Colonic mucosa (tissue), 4 donors: ENCODE data around the gene C10orf71. TPM values are rescaled to one million over a fixed set of nuclear protein-coding genes. Genes with fewer than 3 reads are reported as not detected.

Experiments used
- DNase-seq: peaks from one replicate; pipeline ENCODE4 v3.0.0-alpha.2; 2020
- H3K27ac ChIP-seq: fragments of 200-600 bp; one replicate; pipeline ENCODE4 v1.8.0; 2021
- H3K27me3 ChIP-seq: fragments of 200-600 bp; one replicate; pipeline ENCODE4 v1.8.0; 2021
- H3K36me3 ChIP-seq: fragments of 200-600 bp; one replicate; pipeline ENCODE4 v1.8.0; 2021
- H3K4me1 ChIP-seq: fragments of 200-600 bp; one replicate; pipeline ENCODE4 v1.8.0; 2021; ENCODE audit warnings: mild to moderate bottlenecking
- H3K4me3 ChIP-seq: fragments of 200-600 bp; one replicate; pipeline ENCODE4 v1.8.0; 2021
- H3K9ac ChIP-seq, 2 donors: one replicate each; pipeline ENCODE4 v1.7.0; 2013; ENCODE audit warnings: control low read depth in 2 of 2, low read depth in 2 of 2, low read length in 2 of 2
- H3K9me3 ChIP-seq: fragments of 200-600 bp; one replicate; pipeline ENCODE4 v1.8.0; 2021
- intact Hi-C: fragments of 100-400 bp; cut with DNase I; formaldehyde crosslinking; loops from one replicate; pipeline ENCODE4 v1.14.1; 2022
- total RNA-seq, 2 donors: library from RNA; stranded (reverse); fragmentation: NEBNext Ultra II Directional in 1 of 2; extraction: Animal tissue kit (Norgen Biotek cat#: 25700) in 1 of 2; gene quantifications; one replicate each; pipeline ENCODE4 v1.2.1, GENCODE V29; 2021
- TF ChIP-seq, protein P1 (sequence below): fragments of 200-600 bp; IDR thresholded peaks from one replicate; pipeline ENCODE4 v1.8.0; 2022; ENCODE audit warnings: antibody characterized with exemption, mild to moderate bottlenecking
- donor health status: healthy.
- donor health status: DM: no; HTN: no; CAD: no.
- donor health status: DM: no; HTN: no; CAD: no.

C10orf71 gene
- total RNA-seq, 2 donors from 2014 or later, result not detected

DNA sequence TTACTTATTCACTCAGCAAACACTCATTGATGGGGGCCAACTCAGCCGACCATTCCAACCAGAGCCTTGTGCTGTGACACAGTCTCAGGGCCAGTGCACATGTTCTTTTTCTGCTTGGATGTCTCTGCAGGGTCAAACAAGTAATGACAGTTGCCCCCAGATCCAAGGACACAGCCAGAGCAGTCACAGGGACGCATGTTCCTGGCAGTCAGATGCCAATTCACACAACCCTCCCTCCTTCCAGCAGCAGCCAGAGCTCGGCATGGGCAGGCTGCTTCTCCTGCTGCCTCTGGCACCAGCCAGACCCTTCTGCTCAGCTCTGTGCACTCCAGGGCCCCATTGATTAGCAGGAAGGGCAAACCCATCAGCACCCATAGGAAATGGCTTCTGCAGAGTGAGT is 76.6 kb downstream of the C10orf71 start:
- H3K27me3 ChIP-seq, result no peaks in the 10 kb centered on the region
- TF ChIP-seq, protein P1, sequence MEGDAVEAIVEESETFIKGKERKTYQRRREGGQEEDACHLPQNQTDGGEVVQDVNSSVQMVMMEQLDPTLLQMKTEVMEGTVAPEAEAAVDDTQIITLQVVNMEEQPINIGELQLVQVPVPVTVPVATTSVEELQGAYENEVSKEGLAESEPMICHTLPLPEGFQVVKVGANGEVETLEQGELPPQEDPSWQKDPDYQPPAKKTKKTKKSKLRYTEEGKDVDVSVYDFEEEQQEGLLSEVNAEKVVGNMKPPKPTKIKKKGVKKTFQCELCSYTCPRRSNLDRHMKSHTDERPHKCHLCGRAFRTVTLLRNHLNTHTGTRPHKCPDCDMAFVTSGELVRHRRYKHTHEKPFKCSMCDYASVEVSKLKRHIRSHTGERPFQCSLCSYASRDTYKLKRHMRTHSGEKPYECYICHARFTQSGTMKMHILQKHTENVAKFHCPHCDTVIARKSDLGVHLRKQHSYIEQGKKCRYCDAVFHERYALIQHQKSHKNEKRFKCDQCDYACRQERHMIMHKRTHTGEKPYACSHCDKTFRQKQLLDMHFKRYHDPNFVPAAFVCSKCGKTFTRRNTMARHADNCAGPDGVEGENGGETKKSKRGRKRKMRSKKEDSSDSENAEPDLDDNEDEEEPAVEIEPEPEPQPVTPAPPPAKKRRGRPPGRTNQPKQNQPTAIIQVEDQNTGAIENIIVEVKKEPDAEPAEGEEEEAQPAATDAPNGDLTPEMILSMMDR, result no peak
- H3K4me1 ChIP-seq, result no peaks in the 10 kb centered on the region
- no peak overlapping the region for H3K4me3 ChIP-seq
- no peaks in the 10 kb centered on the region for H3K9me3 ChIP-seq
- intact Hi-C loops, result no loop called here
- H3K36me3 ChIP-seq, result no peaks in the 10 kb centered on the region
- no peak overlapping the region for H3K9ac ChIP-seq
- no peak for DNase-seq
- no peak overlapping the region for H3K27ac ChIP-seq

Other genes starting within 250 kb of the C10orf71 start
- gene VSTM4, start 183.6 kb upstream of the C10orf71 start, total RNA-seq, result 1 to 10 TPM; 1.2 to 3.1 TPM
- not detected for gene FAM170B, start 165.1 kb upstream of the C10orf71 start, total RNA-seq
- 1 to 10 TPM; 3.4 to 5.1 TPM for gene TMEM273, start 110.8 kb upstream of the C10orf71 start, total RNA-seq
- gene DRGX, start 96.9 kb downstream of the C10orf71 start, total RNA-seq, result under 1 TPM in 1 of 2 donors, not detected in 1; 0.16 TPM
- 10 to 100 TPM; 16.4 to 18.0 TPM for gene ERCC6, start 240.0 kb downstream of the C10orf71 start, total RNA-seq